GM18499 (cell line): ENCODE results near the gene INSRR.

Experiments
- ATAC-seq: cut with Tn5 transposase; IDR thresholded peaks from one replicate; pipeline ENCODE4 v1.9.1; 2021; ENCODE audit warnings: moderate number of reproducible peaks; ENCODE audit not compliant: insufficient read depth, unreplicated experiment

INSRR gene

GRCh38 chr1:156894711-156895454, 36.0 kb upstream of the INSRR start:
- no peak for ATAC-seq

- no peak for ATAC-seq
Observed at GRCh38 chr1:156894001-156894400, 35.1 kb upstream of the INSRR start.

DNA sequence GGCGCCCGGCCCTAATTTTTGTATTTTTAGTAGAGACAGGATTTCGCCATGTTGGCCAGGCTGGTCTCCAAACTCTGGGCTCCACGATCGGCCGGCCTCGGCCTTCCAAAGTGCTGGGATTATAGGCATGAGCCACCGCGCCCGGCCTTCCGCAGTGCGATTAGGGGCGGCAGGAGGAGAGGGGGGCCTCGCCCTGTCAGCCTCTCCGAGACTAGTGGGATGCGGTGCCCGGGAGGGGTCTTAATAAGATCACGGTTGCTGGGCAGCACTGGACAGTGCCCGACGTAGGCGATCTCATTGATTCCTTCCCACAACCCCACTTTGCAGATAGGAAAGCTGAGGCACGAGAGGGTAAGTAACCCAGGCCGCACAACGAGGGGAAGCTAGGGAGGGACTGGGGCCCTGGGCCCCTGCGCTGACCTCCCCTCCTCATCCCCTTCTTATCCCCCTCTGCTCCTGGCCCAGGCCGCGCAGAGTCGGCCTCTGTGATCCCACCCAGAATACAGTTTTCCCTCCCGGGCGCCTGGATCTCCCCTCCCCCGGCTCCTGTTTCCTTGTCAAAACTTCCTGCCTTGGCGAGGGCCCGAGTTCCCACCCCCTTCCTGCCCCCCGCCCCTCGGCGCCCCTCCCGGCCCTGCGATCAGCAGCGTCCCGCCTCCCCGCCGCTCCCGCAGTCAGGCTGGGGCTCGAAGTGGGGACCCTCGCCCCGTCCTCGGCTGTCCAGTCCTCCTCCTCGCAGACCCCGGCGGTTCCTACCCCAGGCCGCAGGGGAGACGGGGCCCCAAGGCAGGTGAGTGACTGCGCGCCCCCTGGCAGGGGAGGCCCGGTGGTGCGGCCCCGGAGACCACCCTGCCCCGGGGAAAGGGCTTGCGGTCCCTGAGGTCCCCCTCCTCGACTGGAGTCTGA, 34.4 kb upstream of the INSRR start, which contains the start of gene PEAR1:
PEAR1 (plus strand) TSS at position 671 of the 906 bp plus-strand sequence. CDS start 10,209 bp downstream, outside the sequence.
- ATAC-seq = no peak

- no peak for ATAC-seq
Observed at GRCh38 chr1:156892190-156893047, 33.5 kb upstream of the INSRR start.

GRCh38 chr1:156889802-156890580, 31.1 kb upstream of the INSRR start:
- no peak for ATAC-seq

DNA sequence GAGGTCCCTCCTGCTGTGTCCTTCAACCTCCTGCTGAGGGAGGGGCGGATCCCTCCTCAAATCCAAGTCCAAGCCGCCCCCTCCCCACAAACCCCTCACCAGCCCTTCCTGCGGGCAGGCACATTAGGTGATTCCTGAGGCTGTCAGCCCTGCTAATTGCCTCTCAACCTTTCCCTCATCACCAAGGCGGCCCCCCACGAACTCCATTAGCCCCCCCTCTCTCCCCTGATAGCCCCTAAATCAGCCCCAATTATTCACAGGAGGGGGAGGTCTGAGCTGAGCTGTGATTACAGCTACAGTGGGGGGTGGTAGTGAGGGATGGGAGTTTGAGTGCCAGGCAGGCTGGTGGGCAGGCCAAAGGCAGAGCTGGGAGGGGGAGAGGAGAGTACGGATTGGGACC, 28.8 kb upstream of the INSRR start:
- no peak for ATAC-seq

GRCh38 chr1:156887317-156887716, 28.4 kb upstream of the INSRR start:
- no peak for ATAC-seq

- ATAC-seq = no peak
Observed at GRCh38 chr1:156886583-156887281, 27.8 kb upstream of the INSRR start.

- no peak for ATAC-seq
Observed at GRCh38 chr1:156885880-156886355, 27.0 kb upstream of the INSRR start.

DNA sequence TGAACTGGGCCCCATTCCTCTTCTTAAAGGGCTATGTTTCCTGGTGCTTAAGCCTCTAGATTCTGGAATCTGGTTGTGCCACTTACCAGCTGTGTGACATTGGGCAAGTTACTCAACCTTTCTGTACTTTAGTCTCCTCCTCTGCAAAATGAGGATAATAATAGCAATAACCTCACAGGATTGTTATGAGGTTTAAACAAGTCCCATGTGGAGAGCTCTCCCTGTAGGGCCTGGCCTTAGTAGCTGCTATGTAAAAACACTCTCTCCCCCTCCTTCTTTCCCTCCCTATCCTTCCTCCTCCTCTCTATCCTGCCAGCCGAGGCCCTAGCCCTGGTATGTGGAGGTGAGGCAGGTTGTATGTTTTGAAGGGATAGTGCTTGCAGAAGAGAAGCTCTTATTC, 26.4 kb upstream of the INSRR start:
- no peak for ATAC-seq

DNA sequence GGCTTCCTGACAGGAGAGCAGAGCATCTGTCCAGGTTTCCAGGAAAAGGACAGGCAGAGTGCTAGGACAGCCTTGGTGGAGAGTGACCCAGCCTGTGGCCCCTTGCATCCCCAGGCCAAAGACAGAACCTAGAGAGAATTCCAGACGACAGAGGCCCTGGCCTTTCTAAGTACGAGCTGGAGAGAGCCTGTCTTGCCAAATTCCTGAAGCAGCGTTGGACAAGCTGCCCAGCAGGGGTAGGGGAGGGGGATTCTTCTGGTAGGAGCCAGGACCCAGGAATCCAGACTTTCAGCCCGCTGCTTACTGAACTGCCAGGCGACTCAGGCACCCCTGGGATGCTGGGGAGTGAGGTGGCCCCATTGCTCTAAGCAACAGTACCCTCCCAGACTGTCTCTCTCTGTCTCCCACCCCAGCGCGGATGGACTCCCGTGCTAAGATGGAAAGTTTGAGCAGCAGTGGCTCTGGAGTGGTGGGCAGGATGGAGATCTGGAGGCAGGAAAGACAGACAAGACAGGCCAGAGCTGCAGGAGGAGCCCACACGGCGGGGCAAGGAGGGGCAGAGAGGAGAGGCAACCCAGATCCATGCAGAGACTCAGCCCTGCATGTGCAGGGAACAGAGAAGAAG, 25.8 kb upstream of the INSRR start:
- ATAC-seq = no peak

- no peak for ATAC-seq
Observed at GRCh38 chr1:156883919-156884318, 25.0 kb upstream of the INSRR start.

- no peak for ATAC-seq
Observed at GRCh38 chr1:156882543-156882942, 23.6 kb upstream of the INSRR start.

- ATAC-seq = no peak
Observed at GRCh38 chr1:156881663-156882062, 22.7 kb upstream of the INSRR start.

DNA sequence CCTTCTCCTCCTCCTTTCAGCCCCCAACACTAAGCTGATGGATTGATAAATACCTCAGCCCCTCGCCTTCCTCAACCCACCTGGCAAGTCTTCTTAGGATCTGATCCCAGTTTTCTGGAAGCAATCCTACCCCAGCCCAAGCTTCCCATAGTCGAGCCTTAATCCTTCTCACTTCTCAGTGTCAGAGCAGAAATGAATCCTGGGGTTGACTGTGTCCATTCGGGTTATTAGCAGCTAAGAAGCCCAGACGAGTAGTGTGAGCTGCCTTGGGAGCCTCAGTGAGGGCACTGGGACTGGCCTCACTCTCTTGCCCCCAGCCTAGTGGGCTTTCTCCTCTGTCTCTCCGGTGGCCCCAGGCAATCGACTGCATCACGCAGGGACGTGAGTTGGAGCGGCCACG, 22.2 kb upstream of the INSRR start:
- ATAC-seq = no peak

- no peak for ATAC-seq
Observed at GRCh38 chr1:156880473-156880872, 21.6 kb upstream of the INSRR start.

GRCh38 chr1:156879876-156880275, 21.0 kb upstream of the INSRR start:
- no peak for ATAC-seq

DNA sequence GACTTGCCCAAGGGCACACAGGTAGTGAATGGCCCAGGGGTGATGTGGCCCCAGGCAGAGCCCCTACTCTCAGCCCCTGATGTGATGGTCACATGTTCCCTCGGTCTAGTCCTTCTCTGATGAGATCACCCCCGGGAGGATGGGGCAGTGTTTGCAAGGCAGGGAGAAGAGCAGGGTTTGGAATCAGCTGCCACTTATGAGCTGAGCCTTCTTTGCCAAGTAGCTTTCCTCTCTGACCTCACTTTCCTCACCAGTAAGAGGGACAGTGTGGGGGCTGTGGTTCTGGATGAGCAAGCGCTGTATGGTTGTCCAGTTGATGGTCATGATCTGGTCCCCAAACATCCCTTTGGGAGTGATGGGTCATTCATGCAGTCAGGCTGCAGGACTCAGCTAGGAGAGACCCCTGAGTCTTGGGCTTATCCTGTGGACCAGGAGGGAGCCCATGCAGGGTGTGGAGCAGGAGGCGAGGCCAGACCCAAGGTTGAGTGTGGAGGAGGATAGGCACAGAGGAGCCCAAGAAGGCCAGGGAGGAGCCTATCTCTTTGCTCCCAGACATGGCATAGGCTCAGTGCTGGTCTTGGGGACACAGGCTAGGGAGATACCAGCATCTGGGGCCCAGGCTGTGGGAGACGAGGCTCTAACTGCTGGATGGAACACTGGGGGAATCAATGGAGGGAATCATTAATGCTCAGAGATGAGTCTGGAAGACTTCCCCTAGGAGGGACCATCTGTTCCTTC, 18.7 kb upstream of the INSRR start:
- ATAC-seq = no peak
